ENCODE results near the gene KDM4C. TPM values are rescaled to one million over a fixed set of nuclear protein-coding genes. Genes with fewer than 3 reads are reported as not detected.

The KDM4C gene
- total and polyA plus RNA-seq, 11 donors = 4.4 to 19.9 (median 13.3) TPM

GRCh38 chr9:7196467-7196866 is 438.7 kb downstream of the KDM4C start:
- DNase-seq = no peak
- no peak for ATAC-seq
- intact Hi-C loops (cut with DNase I) = no loop called here
- Histone ChIP-seq H3K9me3 (no peaks in the 10 kb centered on the region), H3K4me1 (no peaks in the 10 kb centered on the region), H3K4me3 (no peak overlapping the region), H3K27me3 (no peaks in the 10 kb centered on the region), H3K27ac (no peak overlapping the region), H3K36me3 (no peaks in the 10 kb centered on the region)
- no peak for TF ChIP-seq POLR2A (IDR thresholded peaks at IDR 0.05)
- no peak for TF ChIP-seq CTCF (IDR thresholded peaks at IDR 0.05)
- 67 to 90% (median 82%) methylated on average over 2 of the region's 2 CpGs for whole genome bisulfite sequencing, 4 donors

GRCh38 chr9:7201196-7201595 is 443.4 kb downstream of the KDM4C start:
- no peak overlapping the region for H3K4me3 ChIP-seq
- TF ChIP-seq POLR2A (IDR thresholded peaks at IDR 0.05) (no peak), CTCF (IDR thresholded peaks at IDR 0.05) (no peak)
- ATAC-seq = no peak
- no peak overlapping the region for H3K27ac ChIP-seq
- DNase-seq = no peak
- H3K4me1 ChIP-seq = no peaks in the 10 kb centered on the region
- no peaks in the 10 kb centered on the region for H3K27me3 ChIP-seq
- intact Hi-C loops (cut with DNase I) = no loop called here
- H3K9me3 ChIP-seq = no peaks in the 10 kb centered on the region
- no peaks in the 10 kb centered on the region for H3K36me3 ChIP-seq
- WGBS, 4 donors = 75 to 81% (median 78%) methylated on average over 5 of the region's 5 CpGs

- no peak for ATAC-seq
- 51 to 63% (median 55%) methylated on average over 4 of the region's 4 CpGs for WGBS, 4 donors
Measured at GRCh38 chr9:7205806-7206205, 448.0 kb downstream of the KDM4C start.

GRCh38 chr9:7206221-7206758 is 448.5 kb downstream of the KDM4C start:
- ATAC-seq (no peak), DNase-seq (no peak)
- Histone ChIP-seq H3K36me3 (no peaks in the 10 kb centered on the region), H3K4me3 (no peak overlapping the region), H3K27me3 (no peaks in the 10 kb centered on the region), H3K9me3 (no peaks in the 10 kb centered on the region), H3K4me1 (no peaks in the 10 kb centered on the region), H3K27ac (no peak overlapping the region)
- no peak for TF ChIP-seq POLR2A (IDR thresholded peaks at IDR 0.05)
- no peak for TF ChIP-seq CTCF (IDR thresholded peaks at IDR 0.05)
- intact Hi-C loops (cut with DNase I) = no loop called here
- WGBS, 4 donors = 76 to 87% (median 79%) methylated on average over 6 of the region's 6 CpGs

More at GRCh38 chr9:7205806-7206205, 448.0 kb downstream of the KDM4C start:
- Histone ChIP-seq H3K36me3 (no peaks in the 10 kb centered on the region), H3K27me3 (no peaks in the 10 kb centered on the region), H3K9me3 (no peaks in the 10 kb centered on the region), H3K4me3 (no peak overlapping the region), H3K4me1 (no peaks in the 10 kb centered on the region), H3K27ac (no peak overlapping the region)
- TF ChIP-seq CTCF (IDR thresholded peaks at IDR 0.05) (no peak), POLR2A (IDR thresholded peaks at IDR 0.05) (no peak)
- intact Hi-C loops (cut with DNase I) = no loop called here
- no peak for DNase-seq

Data from heart left ventricle (tissue), 16 donors.